H9 (cell line): ENCODE measurements around the gene EDNRB. TPM values are rescaled to one million over a fixed set of nuclear protein-coding genes. Genes with fewer than 3 reads are reported as not detected.

Experiments used
- DNase-seq: peaks from one replicate; pipeline ENCODE4 v3.0.0-alpha.2; 2017
- H2AFZ ChIP-seq: one replicate; pipeline ENCODE4 v1.6.1; 2013; ENCODE audit warnings: mild to moderate bottlenecking, low read length, control low read depth, moderate library complexity
- H2AK5ac ChIP-seq: 2 replicates; pipeline ENCODE4 v1.6.1; 2013; ENCODE audit warnings: low read length, control low read depth, mixed read lengths; ENCODE audit not compliant: insufficient read length
- H2BK120ac ChIP-seq: one replicate; pipeline ENCODE4 v1.6.1; 2013; ENCODE audit warnings: low read depth, mild to moderate bottlenecking, low read length, control low read depth, inconsistent platforms; ENCODE audit not compliant: poor library complexity, severe bottlenecking
- H2BK12ac ChIP-seq: 2 replicates; pipeline ENCODE4 v1.6.1; 2013; ENCODE audit warnings: low read length, control low read depth, mixed read lengths, low read depth; ENCODE audit not compliant: insufficient read length
- H2BK15ac ChIP-seq: 2 replicates; pipeline ENCODE4 v1.6.1; 2013; ENCODE audit warnings: low read depth, low read length, control low read depth
- H2BK20ac ChIP-seq: one replicate; pipeline ENCODE4 v1.6.1; 2013; ENCODE audit warnings: low read depth, mild to moderate bottlenecking, low read length, control low read depth, inconsistent platforms; ENCODE audit not compliant: poor library complexity, severe bottlenecking
- H2BK5ac ChIP-seq: 2 replicates; pipeline ENCODE4 v1.6.1; 2013; ENCODE audit warnings: low read length, control low read depth, mixed read lengths; ENCODE audit not compliant: insufficient read length
- H3K14ac ChIP-seq: 2 replicates; pipeline ENCODE4 v1.6.1; 2013; ENCODE audit warnings: low read length, control low read depth; ENCODE audit not compliant: insufficient read depth
- H3K18ac ChIP-seq: 2 replicates; pipeline ENCODE4 v1.6.1; 2013; ENCODE audit warnings: low read depth, mild to moderate bottlenecking, mixed read lengths, low read length, control low read depth; ENCODE audit not compliant: insufficient read length
- H3K23ac ChIP-seq: 2 replicates; pipeline ENCODE4 v1.6.1; 2013; ENCODE audit warnings: low read length, control low read depth, mixed read lengths, low read depth; ENCODE audit not compliant: insufficient read length
- H3K23me2 ChIP-seq: 2 replicates; pipeline ENCODE4 v1.6.1; 2013; ENCODE audit warnings: low read depth, mild to moderate bottlenecking, mixed read lengths, low read length, control low read depth; ENCODE audit not compliant: insufficient read length, poor library complexity, severe bottlenecking
- H3K27ac ChIP-seq: 2 replicates; pipeline ENCODE4 v1.5.1; 2013; ENCODE audit warnings: low read length, control low read depth, mixed read lengths, low read depth; ENCODE audit not compliant: insufficient read length
- H3K27me3 ChIP-seq: 2 replicates; pipeline ENCODE4 v1.6.1; 2013; ENCODE audit warnings: low read length, control low read depth, inconsistent platforms; ENCODE audit not compliant: insufficient read depth
- H3K4ac ChIP-seq: 2 replicates; pipeline ENCODE4 v1.6.1; 2013; ENCODE audit warnings: low read depth, mild to moderate bottlenecking, control low read depth, inconsistent platforms, low read length, moderate library complexity
- H3K4me1 ChIP-seq: 2 replicates; pipeline ENCODE4 v1.6.1; 2013; ENCODE audit warnings: low read length, control low read depth, inconsistent platforms; ENCODE audit not compliant: insufficient read depth
- H3K4me2 ChIP-seq: 2 replicates; pipeline ENCODE4 v1.6.1; 2013; ENCODE audit warnings: low read length, control low read depth, mixed read lengths; ENCODE audit not compliant: insufficient read length, insufficient read depth
- H3K56ac ChIP-seq: 2 replicates; pipeline ENCODE4 v1.6.1; 2013; ENCODE audit warnings: low read depth, mild to moderate bottlenecking, mixed read lengths, low read length, control low read depth; ENCODE audit not compliant: insufficient read length
- H3K79me1 ChIP-seq: 2 replicates; pipeline ENCODE4 v1.6.1; 2013; ENCODE audit warnings: low read depth, mild to moderate bottlenecking, moderate library complexity, low read length, control low read depth, inconsistent platforms; ENCODE audit not compliant: insufficient read depth, poor library complexity, severe bottlenecking
- H3K79me2 ChIP-seq: 2 replicates; pipeline ENCODE4 v1.6.1; 2013; ENCODE audit warnings: low read length, control low read depth, inconsistent platforms; ENCODE audit not compliant: insufficient read depth
- H3K9ac ChIP-seq: 2 replicates; pipeline ENCODE4 v1.6.1; 2013; ENCODE audit warnings: low read length, control low read depth, mixed read lengths; ENCODE audit not compliant: insufficient read length; ENCODE audit errors: extremely low read depth
- H3K9me3 ChIP-seq: one replicate; pipeline ENCODE4 v1.6.1; 2013; ENCODE audit warnings: low read depth, low read length, inconsistent platforms; ENCODE audit not compliant: control insufficient read depth
- H3T11ph ChIP-seq: one replicate; pipeline ENCODE4 v1.6.1; 2013; ENCODE audit warnings: mild to moderate bottlenecking, low read length, control low read depth, inconsistent platforms
- H4K20me1 ChIP-seq: one replicate; pipeline ENCODE4 v1.6.1; 2013; ENCODE audit not compliant: control insufficient read depth, insufficient read length, insufficient read depth
- H4K5ac ChIP-seq: 2 replicates; pipeline ENCODE4 v1.6.1; 2013; ENCODE audit warnings: low read depth, mild to moderate bottlenecking, mixed read lengths, low read length, control low read depth; ENCODE audit not compliant: insufficient read length
- H4K8ac ChIP-seq: replicated peaks from 2 replicates; pipeline ENCODE4 v1.6.1; 2013; ENCODE audit warnings: low read length, control low read depth, mixed read lengths, low read depth; ENCODE audit not compliant: insufficient read length
- H4K91ac ChIP-seq: 2 replicates; pipeline ENCODE4 v1.6.1; 2013; ENCODE audit warnings: low read depth, mild to moderate bottlenecking, moderate library complexity, mixed read lengths, low read length, control low read depth; ENCODE audit not compliant: insufficient read length
- H3K27ac Mint-ChIP-seq, 3 experiments: 2 replicates in 2 of 3; 3 replicates in 1 of 3; pipeline ENCODE4 v1.8.0; 2020 to 2021; ENCODE audit warnings: mixed read lengths in 3 of 3, mild to moderate bottlenecking in 1 of 3, moderate library complexity in 1 of 3
- H3K27me3 Mint-ChIP-seq: 2 replicates; pipeline ENCODE4 v1.8.0; 2021; ENCODE audit warnings: low read depth, mild to moderate bottlenecking, moderate library complexity, mixed read lengths
- H3K36me3 Mint-ChIP-seq, 3 experiments: 2 replicates in 2 of 3; 3 replicates in 1 of 3; pipeline ENCODE4 v1.8.0; 2020 to 2021; ENCODE audit warnings: low read depth in 3 of 3, mixed read lengths in 3 of 3; ENCODE audit not compliant: insufficient read depth in 1 of 3
- H3K4me1 Mint-ChIP-seq, 2 experiments: 2 replicates each; pipeline ENCODE4 v1.8.0; 2020; ENCODE audit warnings: mixed read lengths in 2 of 2
- H3K4me3 Mint-ChIP-seq, 2 experiments: 2 replicates in 1 of 2; 3 replicates in 1 of 2; pipeline ENCODE4 v1.8.0; 2020 to 2021; ENCODE audit warnings: mild to moderate bottlenecking in 2 of 2, mixed read lengths in 2 of 2, moderate library complexity in 1 of 2
- H3K9me3 Mint-ChIP-seq, 2 experiments: 2 replicates in 1 of 2; 3 replicates in 1 of 2; pipeline ENCODE4 v1.8.0; 2020; ENCODE audit warnings: mild to moderate bottlenecking in 2 of 2, mixed read lengths in 2 of 2, moderate library complexity in 1 of 2
- CTCF ChIP-seq: fragments of 200-600 bp; sonication (generic); conservative IDR thresholded peaks from 3 replicates; pipeline ENCODE4 v1.8.0; 2021; ENCODE audit warnings: antibody characterized with exemption, mild to moderate bottlenecking
- WGBS: extraction: QIAGEN DNeasy Blood & Tissue Kit; methylation state at CpG from one replicate; pipeline ENCODE4 v1.1.7; 2013; ENCODE audit warnings: missing lambda C conversion rate, low lambda C conversion rate, mixed read lengths; ENCODE audit not compliant: insufficient read length; ENCODE audit errors: extremely low coverage; 5-methylcytosine and 5-hydroxymethylcytosine counted together
- total RNA-seq: library from RNA; stranded (reverse); gene quantifications from 2 replicates; pipeline ENCODE4 v1.2.1, GENCODE V29; 2021

Gene EDNRB
- total RNA-seq, 1 experiment from 2014 or later, result 6.6 TPM

- peak overlapping the region in 1 of 3 experiments; percentile 80; a peak in 2 of 7 replicates for H3K27ac Mint-ChIP-seq
- Histone ChIP-seq H2AFZ (no peak overlapping the region), H3T11ph (no peak overlapping the region), H2BK5ac (no peak overlapping the region), H3K4ac (no peak overlapping the region), H3K27ac (no peak overlapping the region), H3K23ac (no peak overlapping the region), H2BK20ac (no peak overlapping the region), H3K9ac (no peak overlapping the region), H3K18ac (no peak overlapping the region), H4K20me1 (no peaks in the 10 kb centered on the region), H3K4me1 (no peaks in the 10 kb centered on the region), H3K9me3 (no peaks in the 10 kb centered on the region), H3K56ac (no peak overlapping the region), H3K79me2 (no peaks in the 10 kb centered on the region), H4K91ac (no peak overlapping the region), H2BK15ac (no peak overlapping the region), H3K14ac (no peak overlapping the region), H4K5ac (no peak overlapping the region), H2BK120ac (no peak overlapping the region), H4K8ac (no peak overlapping the region), H3K79me1 (no peaks in the 10 kb centered on the region), H3K4me2 (no peak overlapping the region), H2BK12ac (no peak overlapping the region), H3K23me2 (no peaks in the 10 kb centered on the region), H3K27me3 (no peaks in the 10 kb centered on the region), H2AK5ac (no peak overlapping the region)
- H3K9me3 Mint-ChIP-seq, result peaks cover 0 to 4% of the 10 kb centered on the region in 2 experiments; a peak in 1 of 5 replicates
- no peak for TF ChIP-seq CTCF
- peaks cover 0 to 10% (median 0%) of the 10 kb centered on the region in 3 experiments; a peak in 3 of 7 replicates for H3K36me3 Mint-ChIP-seq
- H3K4me1 Mint-ChIP-seq, result peaks cover 6 to 7% of the 10 kb centered on the region in 2 experiments
- DNase-seq, result no peak
- no peak overlapping the region for H3K4me3 Mint-ChIP-seq
- no peaks in the 10 kb centered on the region for H3K27me3 Mint-ChIP-seq
- WGBS, result no CpG with 5 or more reads among the region's 2 CpGs
These were observed 42.5 kb downstream of the EDNRB start for GRCh38 chr13:77876176-77876575.
